Testis (tissue), 2 donors: Measurements from ENCODE around the gene FBXO27.

ENCODE experiments used
- POLR2A ChIP-seq: fragments of 450-650 bp; IDR thresholded peaks from one replicate; pipeline ENCODE4 v1.6.1; 2017; ENCODE audit warnings: antibody characterized with exemption, mild to moderate bottlenecking, moderate library complexity
- TF ChIP-seq, protein P1 (sequence below), 3 experiments: fragments of 450-650 bp in 2 of 3; fragments of 200-600 bp in 1 of 3; sonication (generic) in 1 of 3; IDR thresholded peaks; one replicate each; pipeline ENCODE4 v1.5.1; 2016 to 2019; ENCODE audit warnings: antibody characterized with exemption in 3 of 3, mild to moderate bottlenecking in 2 of 3, moderate library complexity in 1 of 3

DNA sequence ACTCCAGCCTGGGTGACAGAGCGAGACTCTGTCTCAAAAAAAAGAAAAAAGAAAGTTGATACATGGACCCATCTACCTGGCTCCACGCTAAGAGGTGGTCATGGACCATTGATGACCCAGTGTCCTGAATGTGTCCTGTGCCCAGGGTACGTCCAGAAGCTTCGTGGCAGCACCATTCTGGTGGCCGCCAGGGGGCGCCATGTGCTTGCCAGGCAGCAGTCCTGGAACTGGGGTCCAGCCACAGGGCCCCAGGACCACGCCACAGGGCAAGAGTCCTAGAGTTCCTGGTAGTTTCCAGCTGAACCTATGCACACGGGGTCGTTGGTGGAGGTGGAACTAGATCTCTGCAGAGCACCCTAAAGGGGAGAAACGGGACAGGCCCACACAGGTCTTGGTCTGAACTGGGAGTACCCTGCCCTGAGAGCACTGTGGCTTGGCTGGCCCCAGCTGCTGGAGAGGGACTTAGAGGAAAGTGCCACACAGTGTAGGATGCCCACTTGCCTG lies 19.9 kb upstream of the FBXO27 start:
- TF ChIP-seq, protein P1, sequence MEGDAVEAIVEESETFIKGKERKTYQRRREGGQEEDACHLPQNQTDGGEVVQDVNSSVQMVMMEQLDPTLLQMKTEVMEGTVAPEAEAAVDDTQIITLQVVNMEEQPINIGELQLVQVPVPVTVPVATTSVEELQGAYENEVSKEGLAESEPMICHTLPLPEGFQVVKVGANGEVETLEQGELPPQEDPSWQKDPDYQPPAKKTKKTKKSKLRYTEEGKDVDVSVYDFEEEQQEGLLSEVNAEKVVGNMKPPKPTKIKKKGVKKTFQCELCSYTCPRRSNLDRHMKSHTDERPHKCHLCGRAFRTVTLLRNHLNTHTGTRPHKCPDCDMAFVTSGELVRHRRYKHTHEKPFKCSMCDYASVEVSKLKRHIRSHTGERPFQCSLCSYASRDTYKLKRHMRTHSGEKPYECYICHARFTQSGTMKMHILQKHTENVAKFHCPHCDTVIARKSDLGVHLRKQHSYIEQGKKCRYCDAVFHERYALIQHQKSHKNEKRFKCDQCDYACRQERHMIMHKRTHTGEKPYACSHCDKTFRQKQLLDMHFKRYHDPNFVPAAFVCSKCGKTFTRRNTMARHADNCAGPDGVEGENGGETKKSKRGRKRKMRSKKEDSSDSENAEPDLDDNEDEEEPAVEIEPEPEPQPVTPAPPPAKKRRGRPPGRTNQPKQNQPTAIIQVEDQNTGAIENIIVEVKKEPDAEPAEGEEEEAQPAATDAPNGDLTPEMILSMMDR (IDR thresholded peaks at IDR 0.05) = peak in 2 of 3 experiments; percentile 63 to 75
- TF ChIP-seq POLR2A = no peak
